Measurements from ENCODE around the gene SIX1. TPM values are rescaled to one million over a fixed set of nuclear protein-coding genes. Genes with fewer than 3 reads are reported as not detected.

SIX1 gene
- total RNA-seq, 1 donor from 2014 or later = 0.20 TPM

DNA sequence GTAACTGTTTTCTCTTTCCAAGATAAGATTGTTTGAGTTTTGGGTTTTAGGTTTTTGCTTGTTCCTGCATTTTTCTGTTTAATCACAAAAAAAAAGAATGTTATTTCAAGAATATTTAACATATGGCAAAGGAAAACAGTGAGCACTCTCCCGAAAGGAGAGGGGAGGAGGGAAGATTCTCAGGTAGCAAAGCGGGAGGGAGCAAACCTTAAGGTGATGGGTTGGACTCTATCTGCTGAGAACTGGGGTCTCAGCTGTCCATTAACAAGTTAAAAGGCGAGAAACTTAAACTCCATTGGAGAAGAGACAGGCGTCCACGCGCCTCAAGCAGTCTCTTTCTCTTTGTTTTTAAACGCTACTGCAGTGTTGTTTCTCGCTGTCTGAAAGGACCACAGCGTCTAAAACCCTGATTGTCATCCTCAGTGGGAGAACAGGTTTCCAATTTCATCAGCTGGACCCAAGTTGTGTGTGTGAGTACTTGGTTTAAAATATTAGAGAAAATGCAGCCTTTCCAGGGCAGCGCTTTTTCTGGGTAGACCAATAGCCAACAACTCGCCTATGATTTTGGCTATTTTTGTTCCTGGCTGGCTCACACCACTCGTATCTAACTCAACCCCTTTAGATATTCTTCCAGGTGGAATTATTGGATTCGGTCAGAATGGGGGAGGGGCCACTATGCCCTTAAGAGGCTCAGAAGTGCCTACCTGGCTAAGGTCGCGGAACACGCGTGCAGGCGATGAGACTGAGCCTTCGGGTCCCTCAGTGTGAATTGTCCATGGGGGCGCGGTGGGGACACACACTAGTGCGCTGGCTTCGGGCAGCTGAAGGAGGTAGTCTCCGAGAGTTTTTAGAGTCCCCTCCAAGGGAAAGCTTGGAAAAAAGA is 8.2 kb downstream of the SIX1 start:
- peak overlapping the region; percentile 89 for H3K27ac Mint-ChIP-seq (ENCODE audit: unreplicated experiment)
- H3K4me3 ChIP-seq (ENCODE audit: insufficient read depth, low read depth, low read length) = no peak overlapping the region
- H3K9me3 ChIP-seq (ENCODE audit: insufficient read depth, low read depth, low read length) = no peaks in the 10 kb centered on the region
- no peak overlapping the region for H2AFZ ChIP-seq (ENCODE audit: low read depth, low read length)
- FAIRE-seq = no peak
- no peak for TF ChIP-seq EZH2 (IDR thresholded peaks at IDR 0.05; ENCODE audit: insufficient read depth, low read length)
- no peak for TF ChIP-seq CTCF (IDR thresholded peaks at IDR 0.05; ENCODE audit: insufficient read depth, low read depth, low read length)
- H3K36me3 Mint-ChIP-seq (ENCODE audit: low read depth, unreplicated experiment) = no peaks in the 10 kb centered on the region
- H3K27ac ChIP-seq (ENCODE audit: low read depth, low read length) = no peak overlapping the region
- peaks cover 10% of the 10 kb centered on the region for H3K79me2 ChIP-seq (ENCODE audit: insufficient read depth, low read length)
- peaks cover 83% of the 10 kb centered on the region for H3K27me3 Mint-ChIP-seq (ENCODE audit: low read depth, unreplicated experiment)
- H3K9me3 Mint-ChIP-seq (ENCODE audit: unreplicated experiment) = peaks cover 10% of the 10 kb centered on the region
- H3K4me1 Mint-ChIP-seq (ENCODE audit: low read depth, unreplicated experiment) = no peaks in the 10 kb centered on the region
- no peak overlapping the region for H3K4me3 Mint-ChIP-seq (ENCODE audit: unreplicated experiment)
- peaks cover 7% of the 10 kb centered on the region for H3K4me1 ChIP-seq (ENCODE audit: insufficient read depth, low read length)
- no peak overlapping the region for H3K4me2 ChIP-seq (ENCODE audit: low read length)
- H3K9ac ChIP-seq (ENCODE audit: low read length) = no peak overlapping the region
- no peak for DNase-seq (ENCODE audit: low read depth)
- H3K36me3 ChIP-seq (ENCODE audit: insufficient read depth, low read length) = no peaks in the 10 kb centered on the region
- H4K20me1 ChIP-seq (ENCODE audit: insufficient read depth, low read length) = peaks cover 8% of the 10 kb centered on the region
- H3K27me3 ChIP-seq (ENCODE audit: insufficient read depth, low read length) = peaks cover 55% of the 10 kb centered on the region

- FAIRE-seq (no peak), DNase-seq (ENCODE audit: low read depth) (no peak)
- Histone ChIP-seq H3K36me3 (ENCODE audit: insufficient read depth, low read length) (no peaks in the 10 kb centered on the region), H4K20me1 (ENCODE audit: insufficient read depth, low read length) (peaks cover 6% of the 10 kb centered on the region), H3K9me3 (ENCODE audit: insufficient read depth, low read depth, low read length) (no peaks in the 10 kb centered on the region), H3K27ac (ENCODE audit: low read depth, low read length) (no peak overlapping the region), H3K27me3 (ENCODE audit: insufficient read depth, low read length) (peaks cover 46% of the 10 kb centered on the region), H3K4me1 (ENCODE audit: insufficient read depth, low read length) (peaks cover 7% of the 10 kb centered on the region), H3K79me2 (ENCODE audit: insufficient read depth, low read length) (peaks cover 2% of the 10 kb centered on the region), H3K4me3 (ENCODE audit: insufficient read depth, low read depth, low read length) (no peak overlapping the region), H2AFZ (ENCODE audit: low read depth, low read length) (no peak overlapping the region), H3K4me2 (ENCODE audit: low read length) (no peak overlapping the region), H3K9ac (ENCODE audit: low read length) (no peak overlapping the region)
- H3K4me1 Mint-ChIP-seq (ENCODE audit: low read depth, unreplicated experiment) = no peaks in the 10 kb centered on the region
- H3K4me3 Mint-ChIP-seq (ENCODE audit: unreplicated experiment) = no peak overlapping the region
- no peak overlapping the region for H3K27ac Mint-ChIP-seq (ENCODE audit: unreplicated experiment)
- no peak for TF ChIP-seq EZH2 (IDR thresholded peaks at IDR 0.05; ENCODE audit: insufficient read depth, low read length)
- TF ChIP-seq CTCF (IDR thresholded peaks at IDR 0.05; ENCODE audit: insufficient read depth, low read depth, low read length) = no peak
- peaks cover 10% of the 10 kb centered on the region for H3K9me3 Mint-ChIP-seq (ENCODE audit: unreplicated experiment)
- H3K36me3 Mint-ChIP-seq (ENCODE audit: low read depth, unreplicated experiment) = no peaks in the 10 kb centered on the region
- H3K27me3 Mint-ChIP-seq (ENCODE audit: low read depth, unreplicated experiment) = peaks cover 77% of the 10 kb centered on the region
These were observed 9.6 kb downstream of the SIX1 start for GRCh38 chr14:60639674-60640073.

Measured in astrocyte (in vitro differentiated cells and primary cell).